H9 (cell line): ENCODE measurements around the gene CLDN20. TPM values are rescaled to one million over a fixed set of nuclear protein-coding genes. Genes with fewer than 3 reads are reported as not detected.

Experiments used
- DNase-seq: peaks from one replicate; pipeline ENCODE4 v3.0.0-alpha.2; 2017
- H2AFZ ChIP-seq: one replicate; pipeline ENCODE4 v1.6.1; 2013; ENCODE audit warnings: mild to moderate bottlenecking, low read length, control low read depth, moderate library complexity
- H2AK5ac ChIP-seq: 2 replicates; pipeline ENCODE4 v1.6.1; 2013; ENCODE audit warnings: low read length, control low read depth, mixed read lengths; ENCODE audit not compliant: insufficient read length
- H2BK120ac ChIP-seq: one replicate; pipeline ENCODE4 v1.6.1; 2013; ENCODE audit warnings: low read depth, mild to moderate bottlenecking, low read length, control low read depth, inconsistent platforms; ENCODE audit not compliant: poor library complexity, severe bottlenecking
- H2BK12ac ChIP-seq: 2 replicates; pipeline ENCODE4 v1.6.1; 2013; ENCODE audit warnings: low read length, control low read depth, mixed read lengths, low read depth; ENCODE audit not compliant: insufficient read length
- H2BK15ac ChIP-seq: 2 replicates; pipeline ENCODE4 v1.6.1; 2013; ENCODE audit warnings: low read depth, low read length, control low read depth
- H2BK20ac ChIP-seq: one replicate; pipeline ENCODE4 v1.6.1; 2013; ENCODE audit warnings: low read depth, mild to moderate bottlenecking, low read length, control low read depth, inconsistent platforms; ENCODE audit not compliant: poor library complexity, severe bottlenecking
- H2BK5ac ChIP-seq: 2 replicates; pipeline ENCODE4 v1.6.1; 2013; ENCODE audit warnings: low read length, control low read depth, mixed read lengths; ENCODE audit not compliant: insufficient read length
- H3K14ac ChIP-seq: 2 replicates; pipeline ENCODE4 v1.6.1; 2013; ENCODE audit warnings: low read length, control low read depth; ENCODE audit not compliant: insufficient read depth
- H3K18ac ChIP-seq: 2 replicates; pipeline ENCODE4 v1.6.1; 2013; ENCODE audit warnings: low read depth, mild to moderate bottlenecking, mixed read lengths, low read length, control low read depth; ENCODE audit not compliant: insufficient read length
- H3K23ac ChIP-seq: 2 replicates; pipeline ENCODE4 v1.6.1; 2013; ENCODE audit warnings: low read length, control low read depth, mixed read lengths, low read depth; ENCODE audit not compliant: insufficient read length
- H3K23me2 ChIP-seq: 2 replicates; pipeline ENCODE4 v1.6.1; 2013; ENCODE audit warnings: low read depth, mild to moderate bottlenecking, mixed read lengths, low read length, control low read depth; ENCODE audit not compliant: insufficient read length, poor library complexity, severe bottlenecking
- H3K27ac ChIP-seq: 2 replicates; pipeline ENCODE4 v1.5.1; 2013; ENCODE audit warnings: low read length, control low read depth, mixed read lengths, low read depth; ENCODE audit not compliant: insufficient read length
- H3K27me3 ChIP-seq: 2 replicates; pipeline ENCODE4 v1.6.1; 2013; ENCODE audit warnings: low read length, control low read depth, inconsistent platforms; ENCODE audit not compliant: insufficient read depth
- H3K4ac ChIP-seq: 2 replicates; pipeline ENCODE4 v1.6.1; 2013; ENCODE audit warnings: low read depth, mild to moderate bottlenecking, control low read depth, inconsistent platforms, low read length, moderate library complexity
- H3K4me1 ChIP-seq: 2 replicates; pipeline ENCODE4 v1.6.1; 2013; ENCODE audit warnings: low read length, control low read depth, inconsistent platforms; ENCODE audit not compliant: insufficient read depth
- H3K4me2 ChIP-seq: 2 replicates; pipeline ENCODE4 v1.6.1; 2013; ENCODE audit warnings: low read length, control low read depth, mixed read lengths; ENCODE audit not compliant: insufficient read length, insufficient read depth
- H3K56ac ChIP-seq: 2 replicates; pipeline ENCODE4 v1.6.1; 2013; ENCODE audit warnings: low read depth, mild to moderate bottlenecking, mixed read lengths, low read length, control low read depth; ENCODE audit not compliant: insufficient read length
- H3K79me1 ChIP-seq: 2 replicates; pipeline ENCODE4 v1.6.1; 2013; ENCODE audit warnings: low read depth, mild to moderate bottlenecking, moderate library complexity, low read length, control low read depth, inconsistent platforms; ENCODE audit not compliant: insufficient read depth, poor library complexity, severe bottlenecking
- H3K79me2 ChIP-seq: 2 replicates; pipeline ENCODE4 v1.6.1; 2013; ENCODE audit warnings: low read length, control low read depth, inconsistent platforms; ENCODE audit not compliant: insufficient read depth
- H3K9ac ChIP-seq: 2 replicates; pipeline ENCODE4 v1.6.1; 2013; ENCODE audit warnings: low read length, control low read depth, mixed read lengths; ENCODE audit not compliant: insufficient read length; ENCODE audit errors: extremely low read depth
- H3K9me3 ChIP-seq: one replicate; pipeline ENCODE4 v1.6.1; 2013; ENCODE audit warnings: low read depth, low read length, inconsistent platforms; ENCODE audit not compliant: control insufficient read depth
- H3T11ph ChIP-seq: one replicate; pipeline ENCODE4 v1.6.1; 2013; ENCODE audit warnings: mild to moderate bottlenecking, low read length, control low read depth, inconsistent platforms
- H4K20me1 ChIP-seq: one replicate; pipeline ENCODE4 v1.6.1; 2013; ENCODE audit not compliant: control insufficient read depth, insufficient read length, insufficient read depth
- H4K5ac ChIP-seq: 2 replicates; pipeline ENCODE4 v1.6.1; 2013; ENCODE audit warnings: low read depth, mild to moderate bottlenecking, mixed read lengths, low read length, control low read depth; ENCODE audit not compliant: insufficient read length
- H4K8ac ChIP-seq: replicated peaks from 2 replicates; pipeline ENCODE4 v1.6.1; 2013; ENCODE audit warnings: low read length, control low read depth, mixed read lengths, low read depth; ENCODE audit not compliant: insufficient read length
- H4K91ac ChIP-seq: 2 replicates; pipeline ENCODE4 v1.6.1; 2013; ENCODE audit warnings: low read depth, mild to moderate bottlenecking, moderate library complexity, mixed read lengths, low read length, control low read depth; ENCODE audit not compliant: insufficient read length
- H3K27ac Mint-ChIP-seq, 3 experiments: 2 replicates in 2 of 3; 3 replicates in 1 of 3; pipeline ENCODE4 v1.8.0; 2020 to 2021; ENCODE audit warnings: mixed read lengths in 3 of 3, mild to moderate bottlenecking in 1 of 3, moderate library complexity in 1 of 3
- H3K27me3 Mint-ChIP-seq: 2 replicates; pipeline ENCODE4 v1.8.0; 2021; ENCODE audit warnings: low read depth, mild to moderate bottlenecking, moderate library complexity, mixed read lengths
- H3K36me3 Mint-ChIP-seq, 3 experiments: 2 replicates in 2 of 3; 3 replicates in 1 of 3; pipeline ENCODE4 v1.8.0; 2020 to 2021; ENCODE audit warnings: low read depth in 3 of 3, mixed read lengths in 3 of 3; ENCODE audit not compliant: insufficient read depth in 1 of 3
- H3K4me1 Mint-ChIP-seq, 2 experiments: 2 replicates each; pipeline ENCODE4 v1.8.0; 2020; ENCODE audit warnings: mixed read lengths in 2 of 2
- H3K4me3 Mint-ChIP-seq, 2 experiments: 2 replicates in 1 of 2; 3 replicates in 1 of 2; pipeline ENCODE4 v1.8.0; 2020 to 2021; ENCODE audit warnings: mild to moderate bottlenecking in 2 of 2, mixed read lengths in 2 of 2, moderate library complexity in 1 of 2
- H3K9me3 Mint-ChIP-seq, 2 experiments: 2 replicates in 1 of 2; 3 replicates in 1 of 2; pipeline ENCODE4 v1.8.0; 2020; ENCODE audit warnings: mild to moderate bottlenecking in 2 of 2, mixed read lengths in 2 of 2, moderate library complexity in 1 of 2
- CTCF ChIP-seq: fragments of 200-600 bp; sonication (generic); conservative IDR thresholded peaks from 3 replicates; pipeline ENCODE4 v1.8.0; 2021; ENCODE audit warnings: antibody characterized with exemption, mild to moderate bottlenecking
- WGBS: extraction: QIAGEN DNeasy Blood & Tissue Kit; methylation state at CpG from one replicate; pipeline ENCODE4 v1.1.7; 2013; ENCODE audit warnings: missing lambda C conversion rate, low lambda C conversion rate, mixed read lengths; ENCODE audit not compliant: insufficient read length; ENCODE audit errors: extremely low coverage; 5-methylcytosine and 5-hydroxymethylcytosine counted together
- long read RNA-seq: library from polyadenylated mRNA; unstranded; transcript quantifications from one replicate; pipeline ENCODE4 v2.0.0, GENCODE V29; 2020
- total RNA-seq: library from RNA; stranded (reverse); gene quantifications from 2 replicates; pipeline ENCODE4 v1.2.1, GENCODE V29; 2021

The CLDN20 gene
- not detected in 2 replicates for total RNA-seq
- long read RNA-seq, partial matches to known transcripts = 0 of 1 reads
- long read RNA-seq, other reads (novel, unspliced or antisense) = 1 of 1 reads

- H3K18ac ChIP-seq = no peak within 1 kb of the TSS
- H3K4me1 ChIP-seq = no peaks in the 10 kb centered on the region; the same call in 1 of the 2 replicates
- no peak for TF ChIP-seq CTCF
- no peak within 1 kb of the TSS for H3K23ac ChIP-seq
- H3K56ac ChIP-seq = no peak within 1 kb of the TSS
- H4K5ac ChIP-seq = no peak within 1 kb of the TSS
- no peak within 1 kb of the TSS for H3K4me2 ChIP-seq
- no peaks in the 10 kb centered on the region for H3K27me3 ChIP-seq
- Mint-ChIP-seq H3K4me3 (no peak within 1 kb of the TSS), H3K27me3 (no peaks in the 10 kb centered on the region), H3K36me3 (peaks cover 29 to 49% (median 38%) of the 10 kb centered on the region in 3 experiments), H3K27ac (peak within 1 kb of the TSS in 1 of 3 experiments; percentile 26; a peak in 2 of 7 replicates), H3K9me3 (peaks cover 0 to 3% of the 10 kb centered on the region in 2 experiments; a peak in 2 of 5 replicates), H3K4me1 (peaks cover 31 to 42% of the 10 kb centered on the region in 2 experiments)
- no peak within 1 kb of the TSS for H3K4ac ChIP-seq
- no peaks in the 10 kb centered on the region for H3K9me3 ChIP-seq
- no peak within 1 kb of the TSS for H2BK15ac ChIP-seq
- H2AK5ac ChIP-seq = no peak within 1 kb of the TSS
- no peak within 1 kb of the TSS; the same call in 1 of the 2 replicates for H3K14ac ChIP-seq
- no peak for DNase-seq
- H3K79me1 ChIP-seq = no peaks in the 10 kb centered on the region
- no peak within 1 kb of the TSS for H3K9ac ChIP-seq
- no peak within 1 kb of the TSS for H3T11ph ChIP-seq
- no peak within 1 kb of the TSS for H2BK20ac ChIP-seq
- H2BK5ac ChIP-seq = no peak within 1 kb of the TSS
- H2BK120ac ChIP-seq = no peak within 1 kb of the TSS
- H4K20me1 ChIP-seq = no peaks in the 10 kb centered on the region
- no peak within 1 kb of the TSS for H2BK12ac ChIP-seq
- no peaks in the 10 kb centered on the region for H3K23me2 ChIP-seq
- H4K8ac ChIP-seq = no peak within 1 kb of the TSS
- no CpG with 5 or more reads among the region's 10 CpGs for WGBS
- no peak within 1 kb of the TSS for H3K27ac ChIP-seq
- no peak within 1 kb of the TSS for H4K91ac ChIP-seq
- H3K79me2 ChIP-seq = 0 out of 2 replicates have a peak, but pooled peaks cover 2% of the 10 kb centered on the region
- H2AFZ ChIP-seq = no peak within 1 kb of the TSS
Observed at GRCh38 chr6:155263373-155264063, at the start of gene CLDN20. Gene CLDN20, plus strand, starts transcription at chr6:155264013. Its CDS starts 11,707 bp downstream, at chr6:155275720.
